Measurements from ENCODE around the gene H2BW2.
"Not testable (repeated sequence)": the region's sequence is repeated elsewhere in the genome, so short reads cannot be mapped to it uniquely, and the experiment has no call there.

H2BW2 gene

GRCh38 chrX:104039689-104040505, at the start of gene H2BW2:
H2BW2 (plus strand) TSS chrX:104039956; CDS start chrX:104039995, 39 bp downstream.
- DNase-seq, result no peak

GRCh38 chrX:103999234-103999633, 40.5 kb upstream of the H2BW2 start:
- no peak for DNase-seq

- no peak for DNase-seq
Observed at GRCh38 chrX:104008831-104009230, 30.9 kb upstream of the H2BW2 start.

GRCh38 chrX:104013158-104013557, 26.6 kb upstream of the H2BW2 start:
- no peak for DNase-seq

- no peak for DNase-seq
Observed at GRCh38 chrX:104013606-104014005, 26.1 kb upstream of the H2BW2 start, which contains the start of gene H2BW1. H2BW1 (minus strand) TSS chrX:104013708; CDS start chrX:104013576, 132 bp downstream.

GRCh38 chrX:104015576-104015975, 24.2 kb upstream of the H2BW2 start:
- not testable (repeated sequence) for DNase-seq

GRCh38 chrX:104018126-104018525, 21.6 kb upstream of the H2BW2 start:
- no peak for DNase-seq

GRCh38 chrX:104041003-104041402, 1.2 kb downstream of the H2BW2 start:
- DNase-seq, result no peak

GRCh38 chrX:104045642-104046041, 5.9 kb downstream of the H2BW2 start:
- DNase-seq, result no peak

- no peak for DNase-seq
Observed at GRCh38 chrX:104047171-104047570, 7.4 kb downstream of the H2BW2 start.

GRCh38 chrX:104054956-104055355, 15.2 kb downstream of the H2BW2 start:
- DNase-seq, result not testable (repeated sequence)

GRCh38 chrX:104062636-104063035, 22.9 kb downstream of the H2BW2 start:
- not testable (repeated sequence) for DNase-seq

GRCh38 chrX:104075778-104076445, 36.2 kb downstream of the H2BW2 start, which contains the start of gene TMSB15C:
TMSB15C (minus strand) TSS chrX:104076236.
- not testable (repeated sequence) for DNase-seq

- DNase-seq, result not testable (repeated sequence)
Observed at GRCh38 chrX:104077854-104078253, 38.1 kb downstream of the H2BW2 start.

GRCh38 chrX:104084063-104084462, 44.3 kb downstream of the H2BW2 start:
- no peak for DNase-seq

GRCh38 chrX:104084534-104085277, 45.0 kb downstream of the H2BW2 start:
- no peak for DNase-seq

GRCh38 chrX:104085477-104085876, 45.7 kb downstream of the H2BW2 start:
- no peak for DNase-seq

- no peak for DNase-seq
Observed at GRCh38 chrX:104085919-104086318, 46.2 kb downstream of the H2BW2 start.

All from NCI-H1092 (cell line).